ENCODE measurements around the gene MCF2L2. TPM values are rescaled to one million over a fixed set of nuclear protein-coding genes. Genes with fewer than 3 reads are reported as not detected.

Gene MCF2L2
- total RNA-seq, 1 donor from 2014 or later: 18.1 TPM

- Mint-ChIP-seq H3K27me3 (ENCODE audit: unreplicated experiment) (no peaks in the 10 kb centered on the region), H3K4me1 (ENCODE audit: low read depth, unreplicated experiment) (no peaks in the 10 kb centered on the region), H3K9me3 (ENCODE audit: unreplicated experiment) (no peaks in the 10 kb centered on the region), H3K27ac (ENCODE audit: unreplicated experiment) (no peak overlapping the region), H3K36me3 (ENCODE audit: unreplicated experiment) (peaks cover 9% of the 10 kb centered on the region), H3K4me3 (ENCODE audit: unreplicated experiment) (no peak overlapping the region)
- no peak for TF ChIP-seq CTCF (IDR thresholded peaks at IDR 0.05; ENCODE audit: partially characterized antibody, unreplicated experiment)
- DNase-seq: no peak
These were observed 78.3 kb downstream of the MCF2L2 start for GRCh38 chr3:183350164-183350563.

- no peak for TF ChIP-seq CTCF (IDR thresholded peaks at IDR 0.05; ENCODE audit: partially characterized antibody, unreplicated experiment)
- no peak overlapping the region for H3K27ac Mint-ChIP-seq (ENCODE audit: unreplicated experiment)
- H3K27me3 Mint-ChIP-seq (ENCODE audit: unreplicated experiment): no peaks in the 10 kb centered on the region
- no peaks in the 10 kb centered on the region for H3K9me3 Mint-ChIP-seq (ENCODE audit: unreplicated experiment)
- peaks cover 12% of the 10 kb centered on the region for H3K36me3 Mint-ChIP-seq (ENCODE audit: unreplicated experiment)
- no peak for DNase-seq
- H3K4me1 Mint-ChIP-seq (ENCODE audit: low read depth, unreplicated experiment): no peaks in the 10 kb centered on the region
- H3K4me3 Mint-ChIP-seq (ENCODE audit: unreplicated experiment): no peak overlapping the region
These were observed 78.8 kb downstream of the MCF2L2 start for GRCh38 chr3:183349421-183350157.

DNA sequence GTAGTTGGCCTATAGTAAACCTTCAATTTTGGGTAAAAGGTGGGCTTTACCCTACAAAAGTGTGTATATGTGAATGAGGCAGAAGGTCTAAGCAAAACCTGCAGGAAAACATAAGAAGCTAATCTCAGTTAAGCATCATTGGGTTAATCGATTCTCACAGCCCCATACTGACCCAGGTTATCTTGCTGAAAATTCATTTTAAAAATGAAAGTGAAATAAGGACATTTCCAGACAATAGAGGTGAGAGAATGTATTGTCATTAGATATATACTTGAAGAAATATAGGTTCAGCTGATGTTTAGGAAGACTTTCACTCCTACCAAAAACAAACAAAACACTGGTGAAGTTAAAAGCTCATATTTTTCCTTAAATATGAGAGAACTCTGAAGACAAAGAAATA is 85.6 kb downstream of the MCF2L2 start:
- H3K4me1 Mint-ChIP-seq (ENCODE audit: low read depth, unreplicated experiment): no peaks in the 10 kb centered on the region
- H3K4me3 Mint-ChIP-seq (ENCODE audit: unreplicated experiment): no peak overlapping the region
- DNase-seq: no peak
- no peak for TF ChIP-seq CTCF (IDR thresholded peaks at IDR 0.05; ENCODE audit: partially characterized antibody, unreplicated experiment)
- H3K36me3 Mint-ChIP-seq (ENCODE audit: unreplicated experiment): peaks cover 12% of the 10 kb centered on the region
- H3K27me3 Mint-ChIP-seq (ENCODE audit: unreplicated experiment): no peaks in the 10 kb centered on the region
- H3K9me3 Mint-ChIP-seq (ENCODE audit: unreplicated experiment): no peaks in the 10 kb centered on the region
- H3K27ac Mint-ChIP-seq (ENCODE audit: unreplicated experiment): no peak overlapping the region

DNA sequence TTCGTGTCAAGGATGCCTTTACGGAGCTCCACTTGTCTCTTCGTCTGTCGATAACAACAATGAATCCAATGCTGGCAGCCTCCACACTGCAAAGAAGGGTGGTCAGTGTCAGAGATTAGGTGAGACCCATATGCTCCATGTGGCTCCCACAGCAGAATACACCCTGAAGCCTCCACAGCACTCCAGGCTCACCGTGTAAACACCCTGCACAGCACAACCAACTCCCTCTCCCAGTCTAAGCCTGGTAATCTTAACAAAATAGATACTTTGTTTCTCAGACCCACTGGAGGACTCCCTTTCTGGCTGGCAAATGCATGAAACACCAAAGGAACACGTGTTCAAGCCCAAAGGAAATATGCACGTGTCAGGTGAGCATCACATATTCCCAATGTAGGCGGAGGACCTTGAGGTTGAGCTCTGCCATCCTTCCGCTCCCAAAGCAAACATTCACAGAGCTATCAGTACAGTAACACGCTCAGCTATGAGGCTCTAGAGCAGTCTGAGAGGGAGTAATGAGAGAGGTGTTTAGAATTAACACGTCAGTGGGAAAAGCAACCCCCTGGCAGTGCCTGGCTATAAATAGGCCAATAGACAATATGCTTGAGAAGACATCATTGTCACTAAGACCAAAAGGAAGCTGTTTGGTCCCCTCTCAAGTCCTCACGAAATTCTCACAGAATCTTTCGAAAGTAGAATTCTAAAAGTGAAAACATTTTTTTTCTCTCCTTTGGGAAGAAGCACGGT is 86.7 kb downstream of the MCF2L2 start:
- Mint-ChIP-seq H3K4me1 (ENCODE audit: low read depth, unreplicated experiment) (no peaks in the 10 kb centered on the region), H3K9me3 (ENCODE audit: unreplicated experiment) (no peaks in the 10 kb centered on the region), H3K27ac (ENCODE audit: unreplicated experiment) (no peak overlapping the region), H3K36me3 (ENCODE audit: unreplicated experiment) (peaks cover 12% of the 10 kb centered on the region), H3K4me3 (ENCODE audit: unreplicated experiment) (no peak overlapping the region), H3K27me3 (ENCODE audit: unreplicated experiment) (no peaks in the 10 kb centered on the region)
- TF ChIP-seq CTCF (IDR thresholded peaks at IDR 0.05; ENCODE audit: partially characterized antibody, unreplicated experiment): no peak
- DNase-seq: no peak

DNA sequence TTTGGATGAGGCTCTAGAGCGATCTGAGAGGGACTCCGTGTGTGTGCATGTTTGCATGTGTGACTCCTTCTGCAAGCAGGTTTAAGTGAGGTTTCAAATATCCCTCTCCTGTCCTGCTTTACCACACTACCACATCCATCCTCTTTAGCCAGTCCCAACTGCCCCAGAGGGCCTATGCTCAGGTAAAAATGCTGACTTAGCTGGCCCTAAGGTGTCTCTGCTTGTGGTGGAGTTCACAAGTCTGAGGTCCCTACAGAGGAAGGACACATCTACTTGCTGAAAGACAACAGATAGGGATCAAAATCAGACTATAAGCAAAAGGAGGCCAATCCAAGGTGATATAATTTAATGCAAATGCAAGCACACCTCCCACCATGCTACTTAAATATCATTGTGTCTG is 88.2 kb downstream of the MCF2L2 start:
- no peak for DNase-seq
- Mint-ChIP-seq H3K36me3 (ENCODE audit: unreplicated experiment) (peaks cover 3% of the 10 kb centered on the region), H3K4me1 (ENCODE audit: low read depth, unreplicated experiment) (no peaks in the 10 kb centered on the region), H3K27ac (ENCODE audit: unreplicated experiment) (no peak overlapping the region), H3K4me3 (ENCODE audit: unreplicated experiment) (no peak overlapping the region), H3K9me3 (ENCODE audit: unreplicated experiment) (no peaks in the 10 kb centered on the region), H3K27me3 (ENCODE audit: unreplicated experiment) (no peaks in the 10 kb centered on the region)
- TF ChIP-seq CTCF (IDR thresholded peaks at IDR 0.05; ENCODE audit: partially characterized antibody, unreplicated experiment): no peak
